Measurements from ENCODE around the gene CTCFL.

CTCFL gene

DNA sequence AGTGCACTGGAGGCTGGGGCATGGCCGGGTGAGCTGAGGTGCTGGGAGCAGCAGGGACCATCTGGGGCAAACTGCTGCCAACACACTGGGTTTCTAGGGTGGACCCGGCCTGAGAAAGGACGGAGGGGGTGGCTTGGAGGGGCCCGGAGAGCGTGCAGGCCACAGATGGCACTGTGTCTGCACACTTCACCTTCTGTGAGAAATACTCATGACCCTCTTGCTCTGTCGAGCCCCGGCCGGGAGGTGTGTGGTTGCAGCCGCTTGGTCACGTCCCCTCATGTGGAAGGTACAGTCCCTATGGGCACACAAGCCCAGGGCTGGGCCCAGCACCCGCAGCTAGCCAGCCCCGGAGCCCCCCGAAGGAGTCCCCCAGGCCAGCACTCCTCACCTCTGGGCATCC, 74.0 kb downstream of the CTCFL start:
- no peaks in the 10 kb centered on the region for H3K4me1 ChIP-seq (ENCODE audit: insufficient read depth, low read length)

DNA sequence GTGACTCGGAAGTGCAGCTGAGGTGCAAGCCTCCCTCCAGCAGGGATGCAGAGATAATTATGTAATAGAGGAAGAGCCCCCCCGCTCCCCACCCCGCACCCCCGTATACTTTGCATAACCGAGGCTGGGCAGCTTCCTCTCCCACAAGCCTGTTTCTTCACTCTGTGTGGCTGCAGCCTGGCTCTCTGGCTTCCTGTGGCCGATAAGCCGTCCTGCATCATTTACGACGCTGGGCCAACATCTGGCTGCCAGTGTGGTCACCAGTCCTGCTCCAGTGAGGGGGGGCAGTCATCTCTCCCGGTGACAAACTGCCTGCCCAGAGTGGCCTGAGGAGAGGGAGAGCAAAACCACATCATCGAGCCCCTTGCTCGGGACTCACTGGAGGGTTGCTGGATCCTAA, 74.5 kb downstream of the CTCFL start:
- Histone ChIP-seq H3K9ac (ENCODE audit: low read depth, low read length) (no peak overlapping the region), H3K27ac (ENCODE audit: low read length) (no peak overlapping the region)
- DNase-seq, result no peak

More for the DNA sequence above, 74.0 kb downstream of the CTCFL start:
- no peaks in the 10 kb centered on the region for H3K79me2 ChIP-seq (ENCODE audit: insufficient read depth, low read length)
- no peak overlapping the region for H3K27ac ChIP-seq (ENCODE audit: low read length)
- no peaks in the 10 kb centered on the region for H3K9me3 ChIP-seq (ENCODE audit: insufficient read depth, low read length, severe bottlenecking)
- no peaks in the 10 kb centered on the region for H3K36me3 ChIP-seq (ENCODE audit: insufficient read depth, low read length)
- H2AFZ ChIP-seq (ENCODE audit: low read depth, low read length), result no peak overlapping the region
- DNase-seq, result no peak
- no peak overlapping the region for H3K4me3 ChIP-seq (ENCODE audit: low read depth in 1 of 2, low read length in 2 of 2)
- no peak for ATAC-seq (ENCODE audit: insufficient read depth, low read depth)
- no peak for TF ChIP-seq EZH2 (IDR thresholded peaks at IDR 0.05; ENCODE audit: borderline replicate concordance, low read depth, low read length, severe bottlenecking)
- TF ChIP-seq, protein P1, sequence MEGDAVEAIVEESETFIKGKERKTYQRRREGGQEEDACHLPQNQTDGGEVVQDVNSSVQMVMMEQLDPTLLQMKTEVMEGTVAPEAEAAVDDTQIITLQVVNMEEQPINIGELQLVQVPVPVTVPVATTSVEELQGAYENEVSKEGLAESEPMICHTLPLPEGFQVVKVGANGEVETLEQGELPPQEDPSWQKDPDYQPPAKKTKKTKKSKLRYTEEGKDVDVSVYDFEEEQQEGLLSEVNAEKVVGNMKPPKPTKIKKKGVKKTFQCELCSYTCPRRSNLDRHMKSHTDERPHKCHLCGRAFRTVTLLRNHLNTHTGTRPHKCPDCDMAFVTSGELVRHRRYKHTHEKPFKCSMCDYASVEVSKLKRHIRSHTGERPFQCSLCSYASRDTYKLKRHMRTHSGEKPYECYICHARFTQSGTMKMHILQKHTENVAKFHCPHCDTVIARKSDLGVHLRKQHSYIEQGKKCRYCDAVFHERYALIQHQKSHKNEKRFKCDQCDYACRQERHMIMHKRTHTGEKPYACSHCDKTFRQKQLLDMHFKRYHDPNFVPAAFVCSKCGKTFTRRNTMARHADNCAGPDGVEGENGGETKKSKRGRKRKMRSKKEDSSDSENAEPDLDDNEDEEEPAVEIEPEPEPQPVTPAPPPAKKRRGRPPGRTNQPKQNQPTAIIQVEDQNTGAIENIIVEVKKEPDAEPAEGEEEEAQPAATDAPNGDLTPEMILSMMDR (IDR thresholded peaks at IDR 0.05; ENCODE audit: borderline replicate concordance, extremely low read depth, low read length, poor library complexity, severe bottlenecking), result no peak
- peaks cover 17% of the 10 kb centered on the region for H4K20me1 ChIP-seq (ENCODE audit: insufficient read depth, low read length)
- no peak overlapping the region for H3K4me2 ChIP-seq (ENCODE audit: insufficient read depth, low read length)
- peaks cover 35% of the 10 kb centered on the region for H3K27me3 ChIP-seq (ENCODE audit: insufficient read depth, low read length, poor library complexity)
- H3K9ac ChIP-seq (ENCODE audit: low read depth, low read length), result no peak overlapping the region

DNA sequence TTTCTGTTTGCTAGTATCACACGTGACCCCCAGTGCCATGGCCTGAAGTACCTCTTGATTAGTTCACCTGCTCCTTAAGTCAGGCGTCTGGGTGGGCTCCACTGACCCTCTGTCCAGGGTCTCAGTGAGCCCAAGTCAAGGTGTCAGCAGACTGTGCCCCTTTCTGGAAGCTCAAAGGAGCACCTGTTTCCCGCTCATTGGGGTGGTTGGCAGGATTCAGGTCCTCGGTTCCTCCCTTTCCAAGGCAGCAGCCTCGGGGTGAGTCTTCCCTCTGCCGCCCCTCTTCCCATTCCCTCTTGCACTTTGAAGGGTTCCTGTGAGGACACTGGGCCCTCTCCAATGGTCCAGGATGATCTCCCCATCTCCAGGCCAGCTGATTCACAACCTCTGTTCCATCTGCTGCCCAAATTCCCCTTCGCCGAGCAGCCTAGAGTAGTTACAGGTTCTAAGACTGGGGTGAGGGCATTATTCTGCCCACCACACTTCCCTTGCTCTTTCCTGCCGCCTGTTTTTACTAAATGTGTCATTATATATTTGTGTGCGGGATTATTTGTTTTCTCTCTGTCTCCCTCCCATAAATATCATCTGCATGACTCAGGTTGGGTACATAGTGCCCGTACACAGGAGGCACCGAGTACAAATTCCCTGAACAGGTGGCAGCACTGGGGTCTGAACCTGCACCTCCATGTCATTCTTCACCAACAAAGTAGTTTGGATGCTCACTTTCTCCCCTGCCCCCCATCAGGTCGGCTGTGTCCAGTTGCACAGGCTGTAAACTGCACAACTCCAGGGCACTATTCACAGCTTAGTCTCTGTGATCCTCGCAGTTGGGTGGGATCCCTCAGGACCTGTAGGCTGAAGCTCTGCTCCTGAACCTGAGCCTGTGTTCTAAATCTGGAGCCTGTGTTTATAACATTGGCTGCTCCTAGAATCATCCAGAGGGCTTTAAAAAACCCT, 75.3 kb downstream of the CTCFL start:
- H4K20me1 ChIP-seq (ENCODE audit: insufficient read depth, low read length), result peaks cover 20% of the 10 kb centered on the region
- no peak for ATAC-seq (ENCODE audit: insufficient read depth, low read depth)
- H3K4me1 ChIP-seq (ENCODE audit: insufficient read depth, low read length), result no peaks in the 10 kb centered on the region
- no peaks in the 10 kb centered on the region for H3K9me3 ChIP-seq (ENCODE audit: insufficient read depth, low read length, severe bottlenecking)
- DNase-seq, result no peak
- H3K36me3 ChIP-seq (ENCODE audit: insufficient read depth, low read length), result no peaks in the 10 kb centered on the region
- no peaks in the 10 kb centered on the region for H3K79me2 ChIP-seq (ENCODE audit: insufficient read depth, low read length)
- H3K4me3 ChIP-seq (ENCODE audit: low read depth in 1 of 2, low read length in 2 of 2), result no peak overlapping the region
- peaks cover 43% of the 10 kb centered on the region for H3K27me3 ChIP-seq (ENCODE audit: insufficient read depth, low read length, poor library complexity)
- H3K4me2 ChIP-seq (ENCODE audit: insufficient read depth, low read length), result no peak overlapping the region
- H2AFZ ChIP-seq (ENCODE audit: low read depth, low read length), result no peak overlapping the region
- TF ChIP-seq, protein P1 (IDR thresholded peaks at IDR 0.05; ENCODE audit: borderline replicate concordance, extremely low read depth, low read length, poor library complexity, severe bottlenecking), result no peak
- TF ChIP-seq EZH2 (IDR thresholded peaks at IDR 0.05; ENCODE audit: borderline replicate concordance, low read depth, low read length, severe bottlenecking), result no peak
- no peak overlapping the region for H3K9ac ChIP-seq (ENCODE audit: low read depth, low read length)
- no peak overlapping the region for H3K27ac ChIP-seq (ENCODE audit: low read length)

More for the DNA sequence above, 74.5 kb downstream of the CTCFL start:
- Histone ChIP-seq H3K4me1 (ENCODE audit: insufficient read depth, low read length) (no peaks in the 10 kb centered on the region), H2AFZ (ENCODE audit: low read depth, low read length) (no peak overlapping the region), H3K4me3 (ENCODE audit: low read depth in 1 of 2, low read length in 2 of 2) (no peak overlapping the region), H3K9me3 (ENCODE audit: insufficient read depth, low read length, severe bottlenecking) (no peaks in the 10 kb centered on the region), H3K27me3 (ENCODE audit: insufficient read depth, low read length, poor library complexity) (peaks cover 40% of the 10 kb centered on the region), H3K36me3 (ENCODE audit: insufficient read depth, low read length) (no peaks in the 10 kb centered on the region), H3K79me2 (ENCODE audit: insufficient read depth, low read length) (no peaks in the 10 kb centered on the region), H3K4me2 (ENCODE audit: insufficient read depth, low read length) (no peak overlapping the region), H4K20me1 (ENCODE audit: insufficient read depth, low read length) (peaks cover 19% of the 10 kb centered on the region)
- no peak for ATAC-seq (ENCODE audit: insufficient read depth, low read depth)
- TF ChIP-seq, protein P1 (IDR thresholded peaks at IDR 0.05; ENCODE audit: borderline replicate concordance, extremely low read depth, low read length, poor library complexity, severe bottlenecking), result no peak
- no peak for TF ChIP-seq EZH2 (IDR thresholded peaks at IDR 0.05; ENCODE audit: borderline replicate concordance, low read depth, low read length, severe bottlenecking)

Measured in DND-41 (cell line).